ENCODE results near the gene USH1C. TPM values are rescaled to one million over a fixed set of nuclear protein-coding genes. Genes with fewer than 3 reads are reported as not detected.

The USH1C gene
- total and polyA plus RNA-seq, 2 of the 4 experiments (the other 2 are of a cell fraction) = not detected

DNA sequence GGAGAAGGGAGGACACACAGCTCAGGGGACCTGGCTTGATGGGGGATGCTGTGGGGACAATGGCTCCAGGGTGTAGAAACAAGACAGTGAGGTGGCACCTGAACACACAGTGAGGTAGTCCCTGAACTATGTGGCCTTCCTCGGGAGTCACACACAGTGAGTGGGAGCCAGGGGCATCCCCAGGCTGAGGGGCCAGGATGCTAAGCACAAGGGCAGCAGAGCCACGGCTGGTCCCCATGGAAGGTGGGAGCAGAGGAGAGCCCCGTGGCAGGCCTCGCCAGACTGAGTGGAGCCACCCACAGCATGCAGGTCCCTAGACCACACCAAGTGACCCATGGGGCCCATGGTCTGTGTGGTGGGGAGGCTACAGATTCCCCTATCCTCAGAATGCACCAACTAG, 41.6 kb downstream of the USH1C start:
- H3K27me3 ChIP-seq (ENCODE audit: control insufficient read depth, insufficient read depth, low read length) = peaks cover 6% of the 10 kb centered on the region; the same call in 1 of the 2 replicates
- no peak overlapping the region for H3K4me3 ChIP-seq (ENCODE audit: insufficient read depth, low read depth, low read length)
- H4K5ac ChIP-seq (ENCODE audit: low read depth, low read length) = no peak overlapping the region
- H2AK9ac ChIP-seq (replicated peaks; ENCODE audit: low read depth, low read length, poor library complexity) = no peak overlapping the region
- ChIA-PET POLR2A (ENCODE audit: unreplicated experiment) (interaction anchor here (0.6 kb wide), 1 partner anchor 149 kb away, joined by 3 read pairs; no protein-coding TSS in a partner anchor), CTCF (interaction anchor here (0.9 kb wide), 1 partner anchor 119 kb away, joined by 3 read pairs; no protein-coding TSS in a partner anchor)
- H2BK20ac ChIP-seq (ENCODE audit: low read depth, low read length) = no peak overlapping the region
- DNase-seq (no peak), ATAC-seq (ENCODE audit: low read depth) (no peak)
- no peaks in the 10 kb centered on the region for H3K36me3 ChIP-seq (ENCODE audit: control insufficient read depth, insufficient read depth, low read length)
- H2AFZ ChIP-seq (replicated peaks; ENCODE audit: low read length, poor library complexity) = no peak overlapping the region
- WGBS, 2 experiments (ENCODE audit: extremely low coverage in 2 of 2, insufficient read length in 1 of 2) = no CpG with 5 or more reads among the region's 4 CpGs
- H3K4me2 ChIP-seq (ENCODE audit: low read depth, low read length) = no peak overlapping the region
- H2BK5ac ChIP-seq (ENCODE audit: low read depth, low read length, poor library complexity, severe bottlenecking) = no peak overlapping the region
- H3K4me1 ChIP-seq (ENCODE audit: control insufficient read depth, insufficient read depth, low read length) = no peaks in the 10 kb centered on the region
- H4K8ac ChIP-seq (ENCODE audit: low read depth in 2 of 2, low read length in 2 of 2) = no peak overlapping the region
- H3K9ac ChIP-seq (ENCODE audit: low read depth, low read length) = no peak overlapping the region
- intact Hi-C loops (cut with micrococcal nuclease) (loop anchor here (10.0 kb wide), 2 partner anchors 678 to 718 kb away; no protein-coding TSS in a partner anchor), in situ Hi-C loops (cut with MboI; ENCODE audit: low sequenced_read_pairs) (loop anchor here (5.0 to 25.0 kb wide), 3 partner anchors 120 to 565 kb away; no protein-coding TSS in a partner anchor), dilution Hi-C loops (cut with HindIII; ENCODE audit: low sequenced_read_pairs, unreplicated experiment) (no loop called here)
- no peak overlapping the region for H3K18ac ChIP-seq (ENCODE audit: low read depth, low read length)
- no peaks in the 10 kb centered on the region for H3K9me3 ChIP-seq (ENCODE audit: control insufficient read depth, insufficient read depth, low read length)
- no peak overlapping the region for H2BK15ac ChIP-seq (ENCODE audit: low read depth, low read length)
- H4K20me1 ChIP-seq (ENCODE audit: insufficient read depth, low read length) = no peaks in the 10 kb centered on the region
- H3K23ac ChIP-seq (ENCODE audit: low read depth, low read length) = no peak overlapping the region
- H2BK120ac ChIP-seq (ENCODE audit: low read depth, low read length) = no peak overlapping the region
- no peak overlapping the region for H3K27ac ChIP-seq (ENCODE audit: insufficient read depth, low read length)
- H3K56ac ChIP-seq (ENCODE audit: extremely low read depth, insufficient read depth, low read length) = no peak overlapping the region
- BruUV-seq (replicated peaks) = no TSS peak
- TF ChIP-seq POLR2A (IDR thresholded peaks at IDR 0.05; ENCODE audit: low read depth, low read length) (no peak), RAD21 (IDR thresholded peaks at IDR 0.05; ENCODE audit: low read length) (no peak), FOS (IDR thresholded peaks at IDR 0.05; ENCODE audit: low read depth, low read length) (no peak), CHD1 (IDR thresholded peaks at IDR 0.05; ENCODE audit: low read depth, low read length) (no peak), MAZ (IDR thresholded peaks at IDR 0.05; ENCODE audit: borderline replicate concordance, low read depth, low read length) (no peak), RCOR1 (IDR thresholded peaks at IDR 0.05; ENCODE audit: insufficient replicate concordance, low read length) (no peak), MAFK (IDR thresholded peaks at IDR 0.05; ENCODE audit: low read depth, low read length) (no peak), CEBPB (IDR thresholded peaks at IDR 0.05; ENCODE audit: low read depth, low read length) (no peak), BHLHE40 (IDR thresholded peaks at IDR 0.05; ENCODE audit: low read depth, low read length) (no peak), MXI1 (IDR thresholded peaks at IDR 0.05; ENCODE audit: borderline replicate concordance, low read depth, low read length) (no peak), NFE2L2 (IDR thresholded peaks at IDR 0.05; ENCODE audit: low read depth, low read length) (no peak), RFX5 (IDR thresholded peaks at IDR 0.05; ENCODE audit: low read depth, low read length) (no peak), SMC3 (IDR thresholded peaks at IDR 0.05; ENCODE audit: low read depth, low read length) (no peak)
- TF ChIP-seq, protein P1, sequence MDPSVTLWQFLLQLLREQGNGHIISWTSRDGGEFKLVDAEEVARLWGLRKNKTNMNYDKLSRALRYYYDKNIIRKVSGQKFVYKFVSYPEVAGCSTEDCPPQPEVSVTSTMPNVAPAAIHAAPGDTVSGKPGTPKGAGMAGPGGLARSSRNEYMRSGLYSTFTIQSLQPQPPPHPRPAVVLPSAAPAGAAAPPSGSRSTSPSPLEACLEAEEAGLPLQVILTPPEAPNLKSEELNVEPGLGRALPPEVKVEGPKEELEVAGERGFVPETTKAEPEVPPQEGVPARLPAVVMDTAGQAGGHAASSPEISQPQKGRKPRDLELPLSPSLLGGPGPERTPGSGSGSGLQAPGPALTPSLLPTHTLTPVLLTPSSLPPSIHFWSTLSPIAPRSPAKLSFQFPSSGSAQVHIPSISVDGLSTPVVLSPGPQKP (IDR thresholded peaks at IDR 0.05; ENCODE audit: borderline replicate concordance, low read depth, low read length) = no peak
- TF ChIP-seq, protein P2, sequence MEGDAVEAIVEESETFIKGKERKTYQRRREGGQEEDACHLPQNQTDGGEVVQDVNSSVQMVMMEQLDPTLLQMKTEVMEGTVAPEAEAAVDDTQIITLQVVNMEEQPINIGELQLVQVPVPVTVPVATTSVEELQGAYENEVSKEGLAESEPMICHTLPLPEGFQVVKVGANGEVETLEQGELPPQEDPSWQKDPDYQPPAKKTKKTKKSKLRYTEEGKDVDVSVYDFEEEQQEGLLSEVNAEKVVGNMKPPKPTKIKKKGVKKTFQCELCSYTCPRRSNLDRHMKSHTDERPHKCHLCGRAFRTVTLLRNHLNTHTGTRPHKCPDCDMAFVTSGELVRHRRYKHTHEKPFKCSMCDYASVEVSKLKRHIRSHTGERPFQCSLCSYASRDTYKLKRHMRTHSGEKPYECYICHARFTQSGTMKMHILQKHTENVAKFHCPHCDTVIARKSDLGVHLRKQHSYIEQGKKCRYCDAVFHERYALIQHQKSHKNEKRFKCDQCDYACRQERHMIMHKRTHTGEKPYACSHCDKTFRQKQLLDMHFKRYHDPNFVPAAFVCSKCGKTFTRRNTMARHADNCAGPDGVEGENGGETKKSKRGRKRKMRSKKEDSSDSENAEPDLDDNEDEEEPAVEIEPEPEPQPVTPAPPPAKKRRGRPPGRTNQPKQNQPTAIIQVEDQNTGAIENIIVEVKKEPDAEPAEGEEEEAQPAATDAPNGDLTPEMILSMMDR (conservative IDR thresholded peaks at IDR 0.05; ENCODE audit: low read depth, low read length) = no peak
- TF ChIP-seq, protein P3, sequence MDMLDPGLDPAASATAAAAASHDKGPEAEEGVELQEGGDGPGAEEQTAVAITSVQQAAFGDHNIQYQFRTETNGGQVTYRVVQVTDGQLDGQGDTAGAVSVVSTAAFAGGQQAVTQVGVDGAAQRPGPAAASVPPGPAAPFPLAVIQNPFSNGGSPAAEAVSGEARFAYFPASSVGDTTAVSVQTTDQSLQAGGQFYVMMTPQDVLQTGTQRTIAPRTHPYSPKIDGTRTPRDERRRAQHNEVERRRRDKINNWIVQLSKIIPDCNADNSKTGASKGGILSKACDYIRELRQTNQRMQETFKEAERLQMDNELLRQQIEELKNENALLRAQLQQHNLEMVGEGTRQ (IDR thresholded peaks at IDR 0.05; ENCODE audit: low read depth, low read length) = no peak
- H3K9me1 ChIP-seq (ENCODE audit: insufficient read depth, low read length) = no peaks in the 10 kb centered on the region
- no peaks in the 10 kb centered on the region for H3K79me1 ChIP-seq (ENCODE audit: low read depth in 1 of 2, low read length in 2 of 2)
- no peak overlapping the region for H3K14ac ChIP-seq (replicated peaks; ENCODE audit: low read depth, low read length)
- no peak overlapping the region for H4K91ac ChIP-seq (ENCODE audit: insufficient read depth, low read depth, low read length)
- no peak overlapping the region for H2AK5ac ChIP-seq (ENCODE audit: low read depth, low read length)
- no peak overlapping the region for H3K4ac ChIP-seq (ENCODE audit: low read depth, low read length)

Measured in IMR-90 (cell line).